ENCODE data around the gene LHPP. TPM values are rescaled to one million over a fixed set of nuclear protein-coding genes. Genes with fewer than 3 reads are reported as not detected.
"Not testable (repeated sequence)": the region's sequence is repeated elsewhere in the genome, so short reads cannot be mapped to it uniquely, and the experiment has no call there.

Gene LHPP
- total RNA-seq, 1 donor from 2014 or later: 12.1 TPM

GRCh38 chr10:124607693-124608092 is 146.1 kb downstream of the LHPP start:
- no peak for TF ChIP-seq CTCF (conservative IDR thresholded peaks at IDR 0.05; ENCODE audit: low read depth, low read length)
- DNase-seq (ENCODE audit: low read depth): no peak

GRCh38 chr10:124608093-124608721 is 146.6 kb downstream of the LHPP start:
- DNase-seq (ENCODE audit: low read depth): no peak
- TF ChIP-seq CTCF (conservative IDR thresholded peaks at IDR 0.05; ENCODE audit: low read depth, low read length): no peak
- H3K4me3 ChIP-seq (ENCODE audit: low read depth, low read length): no peak overlapping the region

More at GRCh38 chr10:124607693-124608092, 146.1 kb downstream of the LHPP start:
- H3K4me3 ChIP-seq (ENCODE audit: low read depth, low read length): no peak overlapping the region

- no peak for TF ChIP-seq CTCF (conservative IDR thresholded peaks at IDR 0.05; ENCODE audit: low read depth, low read length)
- no peak for DNase-seq (ENCODE audit: low read depth)
- H3K4me3 ChIP-seq (ENCODE audit: low read depth, low read length): no peak overlapping the region
These were observed 148.1 kb downstream of the LHPP start for GRCh38 chr10:124609698-124610097.

GRCh38 chr10:124610186-124610585 is 148.6 kb downstream of the LHPP start:
- not testable (repeated sequence) for DNase-seq (ENCODE audit: low read depth); H3K4me3 ChIP-seq (ENCODE audit: low read depth, low read length)

GRCh38 chr10:124610851-124611250 is 149.2 kb downstream of the LHPP start:
- not testable (repeated sequence) for DNase-seq (ENCODE audit: low read depth); H3K4me3 ChIP-seq (ENCODE audit: low read depth, low read length)

- no peak for TF ChIP-seq CTCF (conservative IDR thresholded peaks at IDR 0.05; ENCODE audit: low read depth, low read length)
- no peak overlapping the region for H3K4me3 ChIP-seq (ENCODE audit: low read depth, low read length)
- DNase-seq (ENCODE audit: low read depth): no peak
These were observed 150.1 kb downstream of the LHPP start for GRCh38 chr10:124611738-124612137.

GRCh38 chr10:124612611-124613498 is 151.2 kb downstream of the LHPP start:
- DNase-seq (ENCODE audit: low read depth): no peak
- no peak for TF ChIP-seq CTCF (conservative IDR thresholded peaks at IDR 0.05; ENCODE audit: low read depth, low read length)
- no peak overlapping the region for H3K4me3 ChIP-seq (ENCODE audit: low read depth, low read length)
